ENCODE measurements around the gene EIF1. TPM values are rescaled to one million over a fixed set of nuclear protein-coding genes. Genes with fewer than 3 reads are reported as not detected.
A peak's percentile ranks its signal among the peaks of the same experiment; 100 is the strongest.

Gene EIF1
- total and polyA plus RNA-seq, 10 donors = 313 to 897 (median 613) TPM

DNA sequence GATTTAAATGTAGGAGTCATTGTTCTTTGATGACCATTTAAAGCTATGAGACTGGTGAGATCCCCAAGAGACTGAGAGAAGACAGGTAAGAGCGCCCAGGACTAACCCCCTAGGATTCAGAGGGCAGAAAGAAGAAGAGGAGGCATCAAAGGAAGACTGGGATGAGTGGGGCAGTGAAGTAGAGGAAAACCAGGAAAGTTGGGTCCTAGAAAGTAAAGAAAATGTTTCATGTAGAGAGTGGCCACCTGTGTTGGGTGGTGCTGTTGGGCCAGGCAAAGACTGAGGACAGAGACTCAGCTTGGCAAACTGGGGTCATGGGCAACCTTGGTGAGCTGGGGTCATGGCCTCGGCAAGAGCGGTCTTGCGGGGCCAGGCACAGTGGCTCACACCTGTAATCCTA lies 47.1 kb downstream of the EIF1 start:
- intact Hi-C loops (cut with DNase I; ENCODE audit: low total_unique reads) = no loop called here
- no peak for DNase-seq
- 84 to 95% (median 87%) methylated on average over 4 of the region's 4 CpGs for WGBS, 5 donors
- H3K27me3 ChIP-seq (replicated peaks in 1 of 7) = peaks cover 5 to 68% (median 43%) of the 10 kb centered on the region in 7 donors
- no peak for TF ChIP-seq POLR2AphosphoS5 (IDR thresholded peaks at IDR 0.05)
- TF ChIP-seq, protein P1, sequence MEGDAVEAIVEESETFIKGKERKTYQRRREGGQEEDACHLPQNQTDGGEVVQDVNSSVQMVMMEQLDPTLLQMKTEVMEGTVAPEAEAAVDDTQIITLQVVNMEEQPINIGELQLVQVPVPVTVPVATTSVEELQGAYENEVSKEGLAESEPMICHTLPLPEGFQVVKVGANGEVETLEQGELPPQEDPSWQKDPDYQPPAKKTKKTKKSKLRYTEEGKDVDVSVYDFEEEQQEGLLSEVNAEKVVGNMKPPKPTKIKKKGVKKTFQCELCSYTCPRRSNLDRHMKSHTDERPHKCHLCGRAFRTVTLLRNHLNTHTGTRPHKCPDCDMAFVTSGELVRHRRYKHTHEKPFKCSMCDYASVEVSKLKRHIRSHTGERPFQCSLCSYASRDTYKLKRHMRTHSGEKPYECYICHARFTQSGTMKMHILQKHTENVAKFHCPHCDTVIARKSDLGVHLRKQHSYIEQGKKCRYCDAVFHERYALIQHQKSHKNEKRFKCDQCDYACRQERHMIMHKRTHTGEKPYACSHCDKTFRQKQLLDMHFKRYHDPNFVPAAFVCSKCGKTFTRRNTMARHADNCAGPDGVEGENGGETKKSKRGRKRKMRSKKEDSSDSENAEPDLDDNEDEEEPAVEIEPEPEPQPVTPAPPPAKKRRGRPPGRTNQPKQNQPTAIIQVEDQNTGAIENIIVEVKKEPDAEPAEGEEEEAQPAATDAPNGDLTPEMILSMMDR (IDR thresholded peaks at IDR 0.05 in 8 of 11, conservative IDR thresholded peaks at IDR 0.05 in 3 of 11) = no peak
- no peak for TF ChIP-seq POLR2A (IDR thresholded peaks at IDR 0.05)
- no peak overlapping the region for H3K4me3 ChIP-seq
- no peaks in the 10 kb centered on the region for H3K36me3 ChIP-seq
- peaks cover 5 to 43% (median 27%) of the 10 kb centered on the region in 6 donors for H3K4me1 ChIP-seq
- H3K9me3 ChIP-seq = no peaks in the 10 kb centered on the region
- no peak overlapping the region for H3K27ac ChIP-seq

DNA sequence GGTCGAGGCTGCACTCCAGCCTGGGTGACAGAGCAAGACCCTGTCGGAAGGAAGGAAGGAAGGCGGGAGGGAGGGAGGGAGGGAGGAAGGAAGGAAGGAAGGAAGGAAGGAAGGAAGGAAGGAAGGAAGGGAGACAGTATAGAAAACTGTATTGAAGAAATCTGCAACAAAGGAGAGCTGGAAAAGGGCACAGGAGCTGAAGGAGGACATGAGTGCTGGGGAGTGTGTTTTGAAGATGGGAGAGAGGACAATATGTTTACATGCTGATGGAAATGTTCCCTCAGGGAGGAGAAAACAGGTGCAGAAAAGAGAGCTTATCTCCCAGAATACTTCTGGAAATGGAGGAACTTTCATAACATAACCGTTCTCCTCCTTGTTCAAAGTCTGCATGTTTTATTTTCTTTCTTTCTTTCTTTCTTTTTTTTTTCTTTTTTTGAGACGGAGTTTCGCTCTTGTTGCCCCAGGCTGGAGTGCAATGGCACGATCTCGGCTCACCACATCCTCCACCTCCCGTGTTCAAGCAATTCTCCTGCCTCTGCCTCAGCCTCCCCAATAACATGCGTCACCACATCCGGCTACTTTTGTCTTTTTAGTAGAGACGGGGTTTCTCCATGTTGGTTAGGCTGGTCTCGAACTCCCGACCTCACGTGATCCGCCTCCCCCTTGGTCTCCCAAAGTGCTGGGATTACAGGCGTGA lies 48.4 kb downstream of the EIF1 start:
- no peaks in the 10 kb centered on the region for H3K9me3 ChIP-seq
- DNase-seq = no peak
- TF ChIP-seq POLR2A (IDR thresholded peaks at IDR 0.05) = no peak
- no peak overlapping the region for H3K4me3 ChIP-seq
- H3K36me3 ChIP-seq = no peaks in the 10 kb centered on the region
- intact Hi-C loops (cut with DNase I; ENCODE audit: low total_unique reads) = no loop called here
- H3K27ac ChIP-seq = no peak overlapping the region
- peaks cover 5 to 59% (median 43%) of the 10 kb centered on the region in 7 donors for H3K27me3 ChIP-seq (replicated peaks in 1 of 7)
- peaks cover 5 to 32% (median 25%) of the 10 kb centered on the region in 6 donors for H3K4me1 ChIP-seq
- 61 to 77% (median 65%) methylated on average over 17 of the region's 17 CpGs for WGBS, 5 donors

DNA sequence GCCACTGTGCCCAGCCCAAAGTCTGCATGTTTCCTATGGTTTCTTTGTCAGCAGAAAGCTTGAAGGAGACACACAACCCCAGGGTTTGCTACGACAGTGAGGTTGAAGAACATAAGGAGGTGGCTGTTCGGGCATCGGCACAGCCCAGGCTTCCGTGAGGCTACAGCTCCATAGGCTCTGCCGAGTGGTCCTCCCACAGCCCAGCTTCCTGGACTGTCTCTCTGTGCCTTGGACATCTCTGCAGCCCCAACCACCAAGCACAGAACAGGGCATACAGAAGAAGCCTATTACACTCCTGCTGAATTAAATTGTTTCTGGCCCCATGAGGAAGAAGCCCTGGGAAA lies 49.0 kb downstream of the EIF1 start:
- no peak for TF ChIP-seq POLR2AphosphoS5 (IDR thresholded peaks at IDR 0.05)
- intact Hi-C loops (cut with DNase I; ENCODE audit: low total_unique reads) = loop anchor here (2.0 kb wide), 1 partner anchor 63 kb away; no protein-coding TSS in a partner anchor
- WGBS, 5 donors = 37 to 50% (median 45%) methylated on average over 5 of the region's 5 CpGs

DNA sequence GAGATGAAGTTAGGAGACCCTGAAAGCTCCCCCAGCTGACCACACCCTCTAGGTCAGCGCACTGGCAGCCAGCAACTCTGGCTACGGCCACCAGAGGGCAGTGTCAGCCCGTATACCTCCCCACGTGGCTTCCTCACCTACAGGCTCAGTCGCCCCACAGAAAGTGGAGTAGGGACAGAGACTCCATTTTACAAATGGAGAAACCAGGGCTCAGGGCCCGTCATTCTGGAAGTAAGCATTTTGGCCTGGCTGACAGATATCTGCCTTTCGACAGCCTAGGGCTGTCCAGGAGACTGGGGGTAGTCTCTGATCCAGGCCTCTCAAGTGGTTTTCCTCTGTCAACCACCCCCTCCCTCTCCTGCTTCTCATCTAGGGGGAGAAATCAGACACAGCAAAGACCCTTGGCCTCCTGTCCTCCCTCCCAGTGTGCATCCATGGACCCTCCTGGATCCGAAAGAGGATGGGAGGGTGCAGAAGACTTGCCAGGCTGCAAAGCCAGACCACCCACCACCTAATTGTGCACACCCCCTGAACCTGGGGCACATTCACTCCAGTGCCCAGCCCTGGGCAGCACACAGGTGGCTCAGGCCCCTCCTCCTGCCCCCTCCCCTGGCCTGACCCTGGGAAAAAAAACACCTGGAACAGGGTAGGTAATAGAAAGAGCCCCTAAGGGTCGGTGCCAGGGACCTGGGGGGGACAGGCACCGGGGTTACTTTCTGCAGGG lies 49.6 kb downstream of the EIF1 start:
- H3K4me3 ChIP-seq = no peak overlapping the region
- peaks cover 5 to 48% (median 42%) of the 10 kb centered on the region in 7 donors for H3K27me3 ChIP-seq (replicated peaks in 1 of 7)
- no peaks in the 10 kb centered on the region for H3K9me3 ChIP-seq
- H3K36me3 ChIP-seq = no peaks in the 10 kb centered on the region
- peaks cover 5 to 32% (median 25%) of the 10 kb centered on the region in 6 donors for H3K4me1 ChIP-seq
- intact Hi-C loops (cut with DNase I; ENCODE audit: low total_unique reads) = loop anchor here (2.0 kb wide), 1 partner anchor 63 kb away; no protein-coding TSS in a partner anchor
- WGBS, 5 donors = 28 to 33% (median 30%) methylated on average over 10 of the region's 10 CpGs
- peak; percentile 94 for DNase-seq
- TF ChIP-seq, protein P1 (IDR thresholded peaks at IDR 0.05 in 8 of 11, conservative IDR thresholded peaks at IDR 0.05 in 3 of 11) = peak; percentile 93 to 99 (median 98)
- TF ChIP-seq POLR2AphosphoS5 (IDR thresholded peaks at IDR 0.05) (peak in 2 of 3 donors; percentile 17 to 65), POLR2A (IDR thresholded peaks at IDR 0.05) (no peak)
- no peak overlapping the region for H3K27ac ChIP-seq

More for the DNA sequence above, 49.0 kb downstream of the EIF1 start:
- H3K27me3 ChIP-seq (replicated peaks in 1 of 7) = peaks cover 5 to 54% (median 43%) of the 10 kb centered on the region in 7 donors
- DNase-seq = no peak
- H3K27ac ChIP-seq = no peak overlapping the region
- no peaks in the 10 kb centered on the region for H3K9me3 ChIP-seq
- no peak overlapping the region for H3K4me3 ChIP-seq
- H3K4me1 ChIP-seq = peaks cover 5 to 32% (median 25%) of the 10 kb centered on the region in 6 donors
- no peaks in the 10 kb centered on the region for H3K36me3 ChIP-seq

DNA sequence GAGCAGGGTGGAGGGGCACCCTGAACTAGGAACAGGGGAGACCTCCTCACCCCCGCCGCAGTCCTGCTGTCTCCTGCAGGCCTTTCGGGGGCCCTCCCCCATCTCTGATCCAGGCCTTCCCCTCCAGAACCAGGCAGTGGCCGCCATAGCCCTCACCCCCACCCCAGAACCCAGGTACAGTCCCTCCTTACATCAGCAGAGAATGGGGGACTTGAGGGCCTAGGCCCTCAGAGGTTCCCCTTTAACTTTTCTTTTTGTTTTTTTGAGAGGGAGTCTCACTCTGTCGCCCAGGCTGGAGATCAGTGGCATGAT lies 50.1 kb downstream of the EIF1 start:
- no peak for DNase-seq
- Histone ChIP-seq H3K27me3 (replicated peaks in 1 of 7) (peaks cover 5 to 43% (median 37%) of the 10 kb centered on the region in 7 donors), H3K9me3 (no peaks in the 10 kb centered on the region), H3K27ac (no peak overlapping the region), H3K36me3 (no peaks in the 10 kb centered on the region), H3K4me1 (peaks cover 5 to 27% (median 22%) of the 10 kb centered on the region in 6 donors), H3K4me3 (no peak overlapping the region)
- intact Hi-C loops (cut with DNase I; ENCODE audit: low total_unique reads) = loop anchor here (2.0 kb wide), 1 partner anchor 62 kb away; no protein-coding TSS in a partner anchor
- WGBS, 5 donors = 91 to 98% (median 94%) methylated on average over 5 of the region's 5 CpGs
- TF ChIP-seq POLR2A (IDR thresholded peaks at IDR 0.05) = no peak
- TF ChIP-seq, protein P1 (IDR thresholded peaks at IDR 0.05 in 8 of 11, conservative IDR thresholded peaks at IDR 0.05 in 3 of 11) = no peak
- no peak for TF ChIP-seq POLR2AphosphoS5 (IDR thresholded peaks at IDR 0.05)
